RKO (cell line): ENCODE results near the gene NOS1.
"Not testable (repeated sequence)": the region's sequence is repeated elsewhere in the genome, so short reads cannot be mapped to it uniquely, and the experiment has no call there.

Source experiments
- DNase-seq: peaks from one replicate; pipeline ENCODE4 v3.0.0-alpha.2; 2016; ENCODE audit warnings: low spot score

Gene NOS1

GRCh38 chr12:117361347-117361751 lies at the start of gene NOS1:
TSS of gene NOS1 (minus strand) at chr12:117361626. CDS start at chr12:117331069, 30,557 bp downstream.
- DNase-seq = no peak

GRCh38 chr12:117409286-117409685 lies 47.9 kb upstream of the NOS1 start:
- DNase-seq = no peak

GRCh38 chr12:117408161-117408791 lies 46.9 kb upstream of the NOS1 start:
- DNase-seq = no peak

- DNase-seq = no peak
These were observed 43.5 kb upstream of the NOS1 start for GRCh38 chr12:117404940-117405339.

- no peak for DNase-seq
These were observed 42.9 kb upstream of the NOS1 start for GRCh38 chr12:117404203-117404853.

DNA sequence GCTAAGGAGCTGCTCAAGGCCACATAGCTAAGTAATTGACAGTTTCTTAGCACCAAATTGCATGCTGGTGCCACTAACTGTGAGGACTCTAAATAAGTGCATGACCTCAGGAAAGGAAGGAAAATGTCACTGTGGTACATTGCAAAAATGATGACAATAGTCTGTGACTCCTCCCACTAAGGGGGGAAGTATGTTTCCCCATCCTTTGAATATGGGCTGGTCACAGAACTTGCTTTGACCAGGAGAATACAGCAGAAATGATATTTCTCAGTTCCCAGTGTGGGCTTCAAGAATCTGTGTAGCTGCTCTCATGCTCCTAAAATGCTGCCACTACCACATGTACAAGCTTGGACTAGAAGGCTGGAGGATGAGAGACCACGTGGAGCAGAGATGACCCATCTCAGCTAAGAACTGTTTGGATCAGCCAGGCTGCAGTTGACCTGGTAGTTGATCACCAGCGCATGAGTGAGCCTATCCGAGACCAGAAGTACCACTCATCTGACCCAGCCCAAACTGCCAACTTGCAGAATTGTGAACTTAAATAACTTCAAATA lies 42.2 kb upstream of the NOS1 start:
- no peak for DNase-seq

GRCh38 chr12:117402363-117402762 lies 40.9 kb upstream of the NOS1 start:
- DNase-seq = no peak

- no peak for DNase-seq
These were observed 39.5 kb upstream of the NOS1 start for GRCh38 chr12:117400912-117401311.

DNA sequence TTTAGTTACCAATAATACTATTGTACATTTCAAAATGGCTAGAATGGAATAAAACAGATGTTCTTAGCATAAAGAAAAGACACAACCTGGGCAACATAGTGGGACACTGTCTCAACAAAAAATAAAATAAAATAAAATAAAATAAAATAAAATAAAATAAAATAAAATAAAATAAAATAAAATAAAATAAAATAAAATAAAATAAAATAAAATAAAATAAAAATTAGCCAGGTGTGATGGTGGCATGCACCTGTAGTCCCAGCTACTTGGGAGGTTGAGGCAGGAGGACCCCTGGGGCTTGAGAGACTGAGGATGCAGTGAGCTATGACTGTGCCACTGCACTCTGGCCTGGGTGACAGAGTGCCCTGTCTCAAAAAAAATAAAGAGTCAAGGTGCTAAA lies 37.1 kb upstream of the NOS1 start:
- DNase-seq = not testable (repeated sequence)

GRCh38 chr12:117395766-117396165 lies 34.3 kb upstream of the NOS1 start:
- DNase-seq = no peak

- DNase-seq = no peak
These were observed 33.1 kb upstream of the NOS1 start for GRCh38 chr12:117394491-117394890.

DNA sequence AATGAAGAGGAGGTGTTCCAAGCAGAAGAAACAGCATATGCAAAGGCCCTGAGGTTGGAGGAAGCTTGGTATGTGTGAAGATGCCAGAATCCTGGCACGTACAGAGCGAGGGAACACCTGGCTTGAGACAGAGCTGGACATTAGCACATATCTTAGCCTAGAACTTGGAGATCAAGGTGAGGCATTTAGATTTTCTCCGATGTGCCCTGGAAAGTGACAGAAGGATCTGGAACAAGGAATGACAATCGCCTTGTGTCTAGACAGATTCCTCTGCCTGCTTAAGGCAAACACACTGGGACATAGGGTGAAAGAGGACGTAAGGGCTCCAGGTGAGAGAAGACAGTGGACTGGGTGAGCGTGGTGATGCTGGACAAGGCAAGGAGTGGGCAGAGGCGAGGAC lies 32.2 kb upstream of the NOS1 start:
- no peak for DNase-seq

DNA sequence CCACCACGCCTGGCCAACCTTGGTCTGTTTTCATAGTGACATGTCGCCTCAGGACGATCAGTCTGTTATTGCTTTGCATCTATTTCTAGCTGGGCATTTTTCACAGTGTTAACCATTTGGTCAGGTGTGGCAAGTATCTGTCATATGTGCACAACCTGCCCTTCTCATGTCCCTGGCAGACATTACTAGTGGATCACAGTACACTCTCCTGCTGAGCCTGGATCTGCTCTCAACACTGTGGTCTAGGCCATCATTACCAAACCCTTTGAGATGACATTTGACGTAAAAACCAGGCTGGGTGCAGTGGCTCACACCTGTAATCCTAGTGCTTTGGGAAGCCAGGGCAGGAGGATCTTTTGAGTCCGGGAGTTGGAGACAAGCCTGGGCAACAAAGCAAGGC lies 29.4 kb upstream of the NOS1 start:
- no peak for DNase-seq

DNA sequence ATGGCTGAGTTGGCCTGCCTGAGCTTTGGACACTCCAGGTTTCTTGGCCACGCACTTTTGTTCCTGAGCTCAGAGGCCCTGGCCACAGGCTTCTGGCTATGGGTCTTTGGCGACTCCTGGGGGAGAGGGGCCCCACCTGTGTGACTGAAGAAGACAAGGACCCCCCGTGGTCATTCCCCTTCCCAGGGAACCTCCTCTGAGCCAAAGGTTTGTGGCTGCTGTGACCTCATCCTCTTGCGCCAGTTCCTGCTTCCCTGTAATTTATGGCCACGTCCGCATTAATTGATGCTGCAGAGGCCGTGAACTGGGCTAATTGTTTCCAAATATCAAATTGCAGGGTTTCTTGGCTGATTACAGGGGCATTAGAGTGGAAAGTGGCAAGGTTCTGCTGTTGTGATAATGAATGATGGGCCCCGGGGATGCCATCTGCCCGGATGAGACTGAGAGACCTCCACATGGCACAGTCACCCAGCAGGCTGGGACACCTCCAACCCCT lies 27.6 kb upstream of the NOS1 start:
- no peak for DNase-seq

DNA sequence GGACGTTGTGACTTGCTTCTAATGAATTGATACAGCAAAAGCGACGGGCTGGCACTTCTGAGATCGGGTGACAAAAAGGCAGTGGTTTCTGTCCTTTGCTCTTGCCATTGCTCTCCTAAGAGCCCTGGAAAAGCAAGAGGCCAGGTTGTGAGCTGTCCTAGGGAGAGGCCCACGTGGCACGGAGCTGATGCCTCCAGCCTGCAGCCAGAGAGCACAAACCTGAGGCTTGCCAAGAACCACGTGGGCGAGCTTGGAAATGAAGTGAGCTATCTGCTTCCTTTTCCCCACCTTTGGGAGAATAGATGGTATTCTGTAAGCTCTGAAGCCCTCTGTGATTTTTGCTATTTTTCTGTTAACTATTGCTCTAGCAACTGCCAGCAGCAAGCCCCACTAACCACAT lies 26.4 kb upstream of the NOS1 start:
- no peak for DNase-seq

- no peak for DNase-seq
These were observed 23.3 kb upstream of the NOS1 start for GRCh38 chr12:117384735-117385134.

DNA sequence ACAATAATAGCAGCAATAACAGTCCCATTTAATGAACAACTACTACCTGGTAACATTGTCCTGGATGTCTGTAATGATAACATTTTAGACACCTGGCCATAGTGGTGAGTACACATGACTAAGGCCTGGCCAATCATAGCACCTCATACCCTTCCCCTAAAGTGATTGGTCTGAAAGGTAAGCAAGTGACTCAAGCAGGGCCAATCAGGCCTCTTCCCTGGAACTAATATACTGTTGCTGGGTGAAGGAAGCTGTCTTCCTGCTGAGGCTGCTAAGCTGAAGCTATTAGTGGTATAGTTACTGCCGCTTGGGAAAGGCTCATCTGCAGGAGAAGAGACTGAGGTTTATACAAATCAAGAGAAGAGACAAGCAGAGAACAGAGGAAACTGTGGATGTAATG lies 18.7 kb upstream of the NOS1 start:
- peak; percentile 21 for DNase-seq

DNA sequence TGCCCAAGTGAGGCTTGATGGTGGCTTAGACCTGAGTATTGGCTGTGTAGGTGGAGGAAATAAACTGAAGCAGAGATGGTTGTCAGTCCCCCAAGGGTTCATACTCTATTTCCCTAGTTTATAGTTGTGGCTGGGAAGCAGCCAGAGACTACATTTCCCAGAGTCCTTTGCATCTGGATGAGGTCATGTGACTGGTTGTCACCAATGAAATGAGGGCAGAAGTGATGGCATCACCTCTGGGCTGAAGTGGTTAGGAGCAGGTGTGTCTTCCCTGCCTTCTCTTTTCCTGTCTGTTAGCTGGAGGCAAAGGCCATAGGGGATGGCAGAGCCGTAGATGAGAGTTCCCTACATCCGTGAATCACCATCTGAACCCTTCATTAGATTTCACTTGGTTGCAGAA lies 16.3 kb upstream of the NOS1 start:
- no peak for DNase-seq

- no peak for DNase-seq
These were observed 9.2 kb upstream of the NOS1 start for GRCh38 chr12:117370588-117370987.

GRCh38 chr12:117370000-117370399 lies 8.6 kb upstream of the NOS1 start:
- DNase-seq = not testable (repeated sequence)

DNA sequence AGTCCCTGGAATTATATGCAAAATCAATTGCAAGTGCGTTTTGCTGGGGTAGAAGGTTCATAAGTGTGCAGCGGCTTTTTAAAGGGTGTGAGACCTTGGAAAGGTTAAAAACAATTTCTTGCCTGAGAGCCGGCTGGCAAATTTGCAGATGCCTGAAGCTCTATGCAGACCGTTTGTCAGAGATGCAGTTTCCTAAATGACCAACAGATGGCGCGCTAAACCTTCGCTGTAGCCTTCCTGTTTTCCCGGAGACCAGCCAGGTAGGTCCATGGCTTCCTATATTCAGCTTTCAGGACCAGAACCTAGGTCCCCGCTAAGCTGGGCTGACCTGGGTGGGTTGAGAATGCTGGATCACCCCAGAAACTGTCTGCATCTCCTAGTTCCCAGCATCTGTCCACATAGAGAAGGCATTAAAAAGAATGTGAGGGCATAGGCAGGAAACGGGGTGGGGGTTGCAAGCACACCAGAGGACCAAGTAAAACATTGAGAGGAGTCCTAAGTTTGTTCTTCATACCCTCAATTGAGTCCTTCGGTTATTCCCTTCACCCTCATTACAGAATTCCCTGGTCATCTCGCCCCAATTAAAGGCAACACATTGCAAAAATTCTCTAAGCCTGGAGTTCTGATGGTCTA lies 5.7 kb upstream of the NOS1 start:
- peak; percentile 69 for DNase-seq

- no peak for DNase-seq
These were observed 3.7 kb upstream of the NOS1 start for GRCh38 chr12:117365049-117365616.
